B cell (primary cell): ENCODE results near the gene C4orf54. TPM values are rescaled to one million over a fixed set of nuclear protein-coding genes. Genes with fewer than 3 reads are reported as not detected.

Source experiments
- ATAC-seq: fragments of 200-7000 bp; cut with Tn5 transposase; one replicate; pipeline ENCODE4 v1.10.0; 2021; ENCODE audit warnings: low read depth, mild to moderate bottlenecking, moderate number of reproducible peaks, moderate library complexity
- CTCF ChIA-PET: fragments of 350-600 bp; sonication (Branson Sonifier 250); formaldehyde crosslinking; loops from one replicate; lab custom pipeline; 2021; ENCODE audit warnings: antibody characterized with exemption, inconsistent platforms; lab: Charles Lee
- POLR2A ChIA-PET: fragments of 350-600 bp; sonication (Branson Sonifier 250); formaldehyde crosslinking; loops from one replicate; lab custom pipeline; 2021; ENCODE audit warnings: antibody characterized with exemption; lab: Charles Lee
- DNase-seq: peaks from one replicate; pipeline ENCODE4 v3.0.0; 2013
- H2AFZ ChIP-seq: 2 replicates; pipeline ENCODE4 v1.6.1; 2012; ENCODE audit warnings: mild to moderate bottlenecking, low read depth, low read length; ENCODE audit not compliant: insufficient read depth, poor library complexity, severe bottlenecking
- H3K27ac ChIP-seq, 2 donors: 1 replicate in 1 of 2; 2 replicates in 1 of 2; pipeline ENCODE4 v1.5.1; 2012 to 2013; ENCODE audit warnings: low read length in 2 of 2, mild to moderate bottlenecking in 2 of 2, moderate library complexity in 1 of 2
- H3K27me3 ChIP-seq, 4 experiments: fragments of 200-600 bp in 1 of 4; sonication (generic) in 1 of 4; replicated peaks in 1 of 4; 1 replicate in 2 of 4; 2 replicates in 2 of 4; pipeline versions ENCODE4 v1.6.1 to v1.7.0; 2013 to 2016; ENCODE audit warnings: low read length in 3 of 4, mild to moderate bottlenecking in 2 of 4, mixed read lengths in 1 of 4, moderate library complexity in 1 of 4; ENCODE audit not compliant: insufficient read depth in 4 of 4, control insufficient read depth in 3 of 4; ENCODE audit errors: control extremely low read depth in 1 of 4
- H3K36me3 ChIP-seq, 2 experiments: replicated peaks in 1 of 2; 1 replicate in 1 of 2; 2 replicates in 1 of 2; pipeline versions ENCODE4 v1.6.1 to v1.7.1; 2013; ENCODE audit warnings: low read length in 1 of 2; ENCODE audit not compliant: insufficient read depth in 2 of 2, control insufficient read depth in 1 of 2; ENCODE audit errors: control extremely low read depth in 1 of 2, extremely low read depth in 1 of 2
- H3K4me1 ChIP-seq, 2 donors: fragments of 200-600 bp in 1 of 2; sonication (generic) in 1 of 2; 1 replicate in 1 of 2; 2 replicates in 1 of 2; pipeline versions ENCODE4 v1.5.1 to v1.6.1; 2013 to 2017; ENCODE audit warnings: low read length in 2 of 2; ENCODE audit not compliant: control insufficient read depth in 2 of 2, insufficient read depth in 2 of 2
- H3K4me2 ChIP-seq: replicated peaks from 2 replicates; pipeline ENCODE3; 2012; ENCODE audit warnings: mild to moderate bottlenecking, low read depth, low read length; ENCODE audit not compliant: poor library complexity, severe bottlenecking
- H3K4me3 ChIP-seq, 5 experiments: fragments of 200-600 bp in 1 of 5; sonication (generic) in 1 of 5; 1 replicate in 3 of 5; 2 replicates in 2 of 5; pipeline versions ENCODE4 v1.5.1 to v1.7.0; 2011 to 2016; ENCODE audit warnings: low read length in 4 of 5, mild to moderate bottlenecking in 4 of 5, low read depth in 2 of 5, control low read depth in 1 of 5, moderate library complexity in 1 of 5; ENCODE audit not compliant: insufficient read depth in 1 of 5; ENCODE audit errors: control extremely low read depth in 1 of 5, extremely low read depth in 1 of 5
- H3K79me2 ChIP-seq: fragments of 200-600 bp; sonication (generic); one replicate; pipeline ENCODE4 v1.6.0; 2016; ENCODE audit warnings: low read length; ENCODE audit not compliant: control insufficient read depth, insufficient read depth
- H3K9ac ChIP-seq: fragments of 200-600 bp; sonication (generic); 2 replicates; pipeline ENCODE4 v1.6.1; 2017; ENCODE audit warnings: mild to moderate bottlenecking, low read length, moderate library complexity
- H3K9me3 ChIP-seq, 3 donors: one replicate each; pipeline versions ENCODE4 v1.6.1 to v1.7.1; 2013; ENCODE audit warnings: low read length in 2 of 3; ENCODE audit not compliant: control insufficient read depth in 2 of 3, insufficient read depth in 1 of 3; ENCODE audit errors: control extremely low read depth in 1 of 3
- H4K20me1 ChIP-seq: 2 replicates; pipeline ENCODE4 v1.6.0; 2012; ENCODE audit warnings: mild to moderate bottlenecking, low read length; ENCODE audit not compliant: insufficient read depth, control insufficient read depth, poor library complexity, severe bottlenecking
- H3K27ac Mint-ChIP-seq: one replicate; pipeline ENCODE4 v1.8.0; 2021; ENCODE audit warnings: mixed read lengths
- H3K27me3 Mint-ChIP-seq: one replicate; pipeline ENCODE4 v1.8.0; 2021; ENCODE audit warnings: mixed read lengths
- H3K4me1 Mint-ChIP-seq: one replicate; pipeline ENCODE4 v1.8.0; 2021; ENCODE audit warnings: mixed read lengths
- H3K4me3 Mint-ChIP-seq: one replicate; pipeline ENCODE4 v1.8.0; 2021; ENCODE audit warnings: mixed read lengths
- H3K9me3 Mint-ChIP-seq: one replicate; pipeline ENCODE4 v1.8.0; 2022; ENCODE audit warnings: mixed read lengths; ENCODE audit not compliant: insufficient read depth
- EZH2 ChIP-seq: IDR thresholded peaks from 2 replicates; pipeline ENCODE4 v1.6.1; 2012; ENCODE audit warnings: borderline replicate concordance, low read depth, mild to moderate bottlenecking, moderate library complexity, low read length; ENCODE audit not compliant: insufficient read depth, poor library complexity, severe bottlenecking
- WGBS: methylation state at CpG from one replicate; pipeline ENCODE4 v1.1.5; 2013; ENCODE audit warnings: missing lambda C conversion rate; ENCODE audit not compliant: insufficient coverage; 5-methylcytosine and 5-hydroxymethylcytosine counted together
- intact Hi-C: fragments of 100-400 bp; cut with micrococcal nuclease; formaldehyde crosslinking; loops from one replicate; pipeline ENCODE4 v1.10.0; 2022
- polyA plus RNA-seq: library from polyadenylated mRNA; depleted of rRNA; stranded (reverse); fragments of >200 nt; gene quantifications from 2 replicates; pipeline ENCODE4 v1.2.3, GENCODE V29; 2012
- total RNA-seq, 2 donors: library from RNA; stranded (reverse); fragments of 120-200 nt in 1 of 2; gene quantifications; 1 replicate in 1 of 2; 2 replicates in 1 of 2; pipeline versions ENCODE4 v1.2.3 to v1.2.4, GENCODE V29; 2013 to 2022
- TF ChIP-seq, protein P1 (sequence below): fragments of 200-600 bp; IDR thresholded peaks from one replicate; pipeline ENCODE4 v1.8.0; 2022; ENCODE audit warnings: antibody characterized with exemption, mild to moderate bottlenecking

Gene C4orf54
- total and polyA plus RNA-seq, 2 donors (not counting 1 experiment from before 2014, with no cell fraction given): not detected

DNA sequence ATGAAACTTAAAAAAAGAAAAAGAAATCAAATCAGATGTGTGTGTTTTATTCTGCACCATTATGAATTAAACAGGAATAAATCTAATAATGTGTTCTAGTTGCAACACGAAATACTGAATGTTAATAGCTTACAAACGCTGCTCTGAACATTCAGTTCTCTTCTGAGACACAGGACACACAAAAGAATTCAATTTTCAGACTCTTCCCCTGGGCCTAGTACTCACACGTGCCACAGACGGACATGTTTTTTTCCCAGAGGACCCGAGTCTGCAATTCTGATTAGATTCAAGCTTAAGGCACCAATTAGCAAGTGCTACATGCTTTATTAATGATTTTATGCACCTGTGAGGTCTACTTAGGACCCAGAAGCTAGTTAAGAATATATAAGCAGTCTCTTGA lies 20.5 kb downstream of the C4orf54 start:
- POLR2A ChIA-PET: no interaction called here
- Histone ChIP-seq H3K79me2 (no peaks in the 10 kb centered on the region), H4K20me1 (no peaks in the 10 kb centered on the region), H3K36me3 (no peaks in the 10 kb centered on the region), H3K4me1 (no peaks in the 10 kb centered on the region), H3K9me3 (no peaks in the 10 kb centered on the region), H3K4me3 (no peak overlapping the region), H3K4me2 (no peak overlapping the region), H3K27me3 (peaks cover 0 to 6% (median 2%) of the 10 kb centered on the region in 4 experiments), H3K27ac (no peak overlapping the region), H2AFZ (no peak overlapping the region), H3K9ac (no peak overlapping the region)
- Mint-ChIP-seq H3K9me3 (no peaks in the 10 kb centered on the region), H3K4me1 (no peaks in the 10 kb centered on the region), H3K27me3 (peaks cover 19% of the 10 kb centered on the region), H3K4me3 (no peak overlapping the region), H3K27ac (no peak overlapping the region)
- CTCF ChIA-PET: interaction anchor here (0.5 kb wide), 1 partner anchor 248 kb away, joined by 5 read pairs; no protein-coding TSS in a partner anchor
- DNase-seq: no peak
- no peak for ATAC-seq
- intact Hi-C loops: no loop called here
- TF ChIP-seq, protein P1, sequence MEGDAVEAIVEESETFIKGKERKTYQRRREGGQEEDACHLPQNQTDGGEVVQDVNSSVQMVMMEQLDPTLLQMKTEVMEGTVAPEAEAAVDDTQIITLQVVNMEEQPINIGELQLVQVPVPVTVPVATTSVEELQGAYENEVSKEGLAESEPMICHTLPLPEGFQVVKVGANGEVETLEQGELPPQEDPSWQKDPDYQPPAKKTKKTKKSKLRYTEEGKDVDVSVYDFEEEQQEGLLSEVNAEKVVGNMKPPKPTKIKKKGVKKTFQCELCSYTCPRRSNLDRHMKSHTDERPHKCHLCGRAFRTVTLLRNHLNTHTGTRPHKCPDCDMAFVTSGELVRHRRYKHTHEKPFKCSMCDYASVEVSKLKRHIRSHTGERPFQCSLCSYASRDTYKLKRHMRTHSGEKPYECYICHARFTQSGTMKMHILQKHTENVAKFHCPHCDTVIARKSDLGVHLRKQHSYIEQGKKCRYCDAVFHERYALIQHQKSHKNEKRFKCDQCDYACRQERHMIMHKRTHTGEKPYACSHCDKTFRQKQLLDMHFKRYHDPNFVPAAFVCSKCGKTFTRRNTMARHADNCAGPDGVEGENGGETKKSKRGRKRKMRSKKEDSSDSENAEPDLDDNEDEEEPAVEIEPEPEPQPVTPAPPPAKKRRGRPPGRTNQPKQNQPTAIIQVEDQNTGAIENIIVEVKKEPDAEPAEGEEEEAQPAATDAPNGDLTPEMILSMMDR: no peak
- no peak for TF ChIP-seq EZH2
- no CpG with 5 or more reads among the region's 5 CpGs for WGBS

DNA sequence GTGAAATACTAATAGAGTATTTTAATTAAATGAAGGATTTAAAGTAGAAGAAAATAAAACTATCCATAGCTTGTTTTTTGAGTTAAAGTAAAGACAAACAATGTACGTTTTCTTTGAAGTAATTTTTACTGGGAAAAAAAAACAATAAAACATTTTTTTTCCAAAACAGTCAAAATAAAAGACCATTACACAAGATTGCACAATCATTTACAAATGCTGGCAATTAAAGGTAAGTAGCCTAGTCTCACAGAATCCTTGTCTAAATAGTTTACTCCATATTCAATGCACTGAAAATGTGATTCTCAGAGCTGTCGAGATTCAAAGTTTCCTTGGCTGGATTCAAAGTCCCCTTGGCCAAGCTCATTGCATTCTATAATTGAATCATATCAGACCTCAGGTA lies 21.2 kb downstream of the C4orf54 start:
- intact Hi-C loops: no loop called here
- Mint-ChIP-seq H3K4me3 (no peak overlapping the region), H3K9me3 (no peaks in the 10 kb centered on the region), H3K4me1 (no peaks in the 10 kb centered on the region), H3K27me3 (peaks cover 16% of the 10 kb centered on the region), H3K27ac (no peak overlapping the region)
- Histone ChIP-seq H3K27ac (no peak overlapping the region), H3K36me3 (no peaks in the 10 kb centered on the region), H3K4me2 (no peak overlapping the region), H3K4me1 (no peaks in the 10 kb centered on the region), H3K79me2 (no peaks in the 10 kb centered on the region), H4K20me1 (no peaks in the 10 kb centered on the region), H3K9ac (no peak overlapping the region), H3K4me3 (no peak overlapping the region), H3K27me3 (peaks cover 0 to 6% (median 2%) of the 10 kb centered on the region in 4 experiments), H2AFZ (no peak overlapping the region), H3K9me3 (no peaks in the 10 kb centered on the region)
- 100% methylated on average over 1 of the region's 2 CpGs for WGBS
- ChIA-PET CTCF (no interaction called here), POLR2A (no interaction called here)
- DNase-seq: no peak
- ATAC-seq: no peak
- TF ChIP-seq, protein P1: no peak
- no peak for TF ChIP-seq EZH2
